Memory B cell (primary cell): ENCODE data around the gene CLIC3.

Source experiments
- ATAC-seq: fragments of 150-1000 bp; cut with Tn5 transposase; 2 replicates; pipeline ENCODE4 v1.10.0; 2021; ENCODE audit warnings: low read depth, mild to moderate bottlenecking, moderate library complexity
- DNase-seq, 2 donors: peaks; one replicate each; pipeline ENCODE4 v3.0.0; 2022; ENCODE audit warnings: low spot score in 2 of 2
- H3K27ac Mint-ChIP-seq: one replicate; pipeline ENCODE4 v1.8.0; 2022; ENCODE audit warnings: mild to moderate bottlenecking, moderate library complexity, mixed read lengths
- H3K27me3 Mint-ChIP-seq: one replicate; pipeline ENCODE4 v1.8.0; 2022; ENCODE audit warnings: mixed read lengths
- H3K36me3 Mint-ChIP-seq: one replicate; pipeline ENCODE4 v1.8.0; 2022; ENCODE audit warnings: mild to moderate bottlenecking, mixed read lengths
- H3K4me1 Mint-ChIP-seq: one replicate; pipeline ENCODE4 v1.8.0; 2022; ENCODE audit warnings: mixed read lengths
- H3K4me3 Mint-ChIP-seq: one replicate; pipeline ENCODE4 v1.8.0; 2022; ENCODE audit warnings: mild to moderate bottlenecking, moderate library complexity, mixed read lengths
- H3K9me3 Mint-ChIP-seq: one replicate; pipeline ENCODE4 v1.8.0; 2022; ENCODE audit warnings: mixed read lengths

Gene CLIC3

DNA sequence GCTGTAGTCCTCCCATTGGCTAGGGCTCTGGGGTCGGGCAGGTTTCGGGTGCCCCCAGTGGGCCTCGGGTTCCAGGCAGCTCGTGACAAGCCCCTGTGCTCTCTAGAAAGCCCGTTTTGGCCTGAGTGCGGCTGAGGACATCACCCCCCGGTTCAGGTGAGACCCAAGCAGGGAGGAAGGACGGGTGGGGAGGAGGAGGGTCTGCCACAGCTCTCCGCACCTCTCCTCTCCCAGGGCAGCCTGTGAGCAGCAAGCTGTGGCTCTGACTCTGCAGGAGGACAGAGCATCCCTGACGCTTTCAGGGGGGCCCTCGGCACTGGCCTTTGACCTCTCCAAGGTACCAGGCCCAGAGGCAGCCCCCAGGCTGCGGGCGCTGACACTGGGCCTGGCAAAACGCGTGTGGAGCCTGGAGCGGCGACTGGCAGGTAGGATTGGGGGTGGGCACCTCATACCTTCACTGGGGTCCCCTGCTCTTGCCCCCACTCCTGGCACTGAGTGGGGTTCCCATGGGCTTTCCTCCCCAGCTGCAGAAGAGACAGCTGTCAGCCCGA lies 3.5 kb downstream of the CLIC3 start:
- Mint-ChIP-seq H3K9me3 (no peaks in the 10 kb centered on the region), H3K27me3 (peaks cover 1% of the 10 kb centered on the region), H3K4me3 (peak overlapping the region; percentile 89), H3K27ac (peak overlapping the region; percentile 90), H3K36me3 (no peaks in the 10 kb centered on the region), H3K4me1 (peaks cover 15% of the 10 kb centered on the region)
- DNase-seq, result no peak
- no peak for ATAC-seq

DNA sequence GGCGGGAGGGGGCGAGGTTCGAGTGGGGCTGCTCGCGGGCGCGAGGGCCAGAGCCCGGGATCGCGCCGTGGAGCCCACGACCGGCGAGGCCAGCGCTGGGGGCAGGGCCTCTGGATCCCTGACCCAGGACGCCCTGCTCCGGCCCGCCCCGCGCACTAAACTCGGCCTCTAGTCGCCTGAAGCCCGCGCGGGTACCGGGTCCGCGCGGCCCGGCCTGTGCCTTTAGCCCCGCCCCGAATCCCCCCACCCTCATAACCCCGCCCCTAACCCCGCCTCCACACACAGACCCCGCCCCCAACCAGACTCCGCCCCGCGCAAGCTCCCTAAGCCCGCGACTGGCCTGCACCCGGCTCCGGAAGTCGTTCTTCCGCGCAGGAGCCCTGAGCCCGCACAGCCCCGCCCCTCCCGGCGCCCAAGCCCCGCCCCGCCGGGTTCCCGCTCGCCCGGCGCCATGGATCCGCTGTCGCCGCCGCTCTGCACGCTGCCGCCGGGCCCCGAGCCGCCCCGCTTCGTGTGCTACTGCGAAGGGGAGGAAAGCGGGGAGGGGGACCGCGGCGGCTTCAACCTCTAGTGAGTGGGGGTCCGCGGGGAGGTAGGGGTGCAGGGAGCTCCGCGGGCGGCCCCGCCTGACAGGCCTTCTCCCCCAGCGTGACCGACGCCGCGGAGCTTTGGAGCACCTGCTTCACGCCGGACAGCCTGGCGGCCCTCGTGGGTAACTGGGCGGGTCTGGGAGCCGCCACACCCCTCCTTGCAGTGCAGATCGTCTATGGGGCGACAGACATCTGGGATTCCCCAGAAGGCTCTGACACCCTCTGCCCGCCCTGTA lies 4.2 kb downstream of the CLIC3 start, which contains the start of gene PAXX:
Gene PAXX, plus strand, starts transcription at position 430 of the 826 bp plus-strand sequence. Its CDS starts 22 bp downstream, at position 452.
- peaks cover 5% of the 10 kb centered on the region for H3K27me3 Mint-ChIP-seq
- DNase-seq (peak; percentile 86 to 92), ATAC-seq (peak; percentile 83)
- H3K4me1 Mint-ChIP-seq, result peaks cover 10% of the 10 kb centered on the region
- no peaks in the 10 kb centered on the region for H3K9me3 Mint-ChIP-seq
- no peaks in the 10 kb centered on the region for H3K36me3 Mint-ChIP-seq
- peak within 1 kb of the TSS; percentile 90 for H3K27ac Mint-ChIP-seq
- peak within 1 kb of the TSS; percentile 89 for H3K4me3 Mint-ChIP-seq

DNA sequence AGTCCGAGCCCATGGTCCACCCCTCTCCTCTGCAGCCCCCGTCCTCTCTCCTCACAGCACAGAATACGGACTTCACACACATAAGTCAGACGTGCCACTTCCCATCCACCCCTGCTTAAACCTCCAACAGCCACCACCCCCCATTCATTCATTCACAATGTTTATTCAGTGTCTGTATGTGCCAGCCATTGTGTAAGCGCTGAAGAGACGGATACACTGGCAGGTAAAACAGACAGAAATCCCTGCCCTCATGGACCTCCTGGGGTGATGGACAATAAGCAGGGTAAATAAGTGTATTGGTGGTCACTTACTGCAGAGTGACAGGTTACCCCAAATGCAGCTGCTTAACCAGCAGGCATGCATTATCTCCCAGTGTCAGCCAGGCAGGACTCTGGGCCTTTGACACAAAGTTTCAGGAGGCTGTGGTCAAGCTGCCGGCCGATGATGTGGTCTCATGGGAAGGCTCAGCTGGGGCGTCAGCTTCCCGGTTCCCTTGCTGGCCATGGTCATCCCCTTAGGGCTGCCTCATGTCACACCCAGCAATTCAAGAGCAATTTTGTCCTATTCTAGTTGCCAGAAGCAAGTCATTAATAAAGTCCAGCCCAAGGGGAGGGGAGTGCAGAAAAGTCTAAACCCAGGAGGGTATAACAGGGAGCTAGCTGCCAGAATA lies 6.0 kb downstream of the CLIC3 start:
- Mint-ChIP-seq H3K36me3 (no peaks in the 10 kb centered on the region), H3K9me3 (no peaks in the 10 kb centered on the region), H3K27me3 (peaks cover 9% of the 10 kb centered on the region), H3K4me3 (peak overlapping the region; percentile 53), H3K4me1 (peaks cover 7% of the 10 kb centered on the region), H3K27ac (no peak overlapping the region)
- DNase-seq, result no peak
- no peak for ATAC-seq

DNA sequence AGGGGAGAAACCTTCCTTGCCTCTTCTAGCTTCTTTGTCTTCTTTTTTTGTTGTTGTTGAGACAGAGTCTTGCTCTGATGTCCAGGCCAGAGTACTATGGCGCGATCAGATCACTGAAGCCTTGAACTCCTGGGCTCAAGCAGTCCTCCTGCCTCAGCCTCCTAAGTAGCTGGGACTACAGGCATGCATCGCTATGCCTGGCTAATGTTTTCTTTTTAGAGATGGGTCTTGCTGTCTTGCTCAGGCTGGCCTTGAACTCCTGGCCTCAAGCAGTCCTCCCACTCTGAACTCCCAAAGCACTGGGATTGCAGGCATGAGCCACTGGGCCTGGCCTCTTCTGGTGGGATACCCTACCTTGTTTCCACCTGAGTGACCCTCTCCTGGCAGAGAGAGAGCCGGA lies 7.5 kb downstream of the CLIC3 start:
- H3K4me3 Mint-ChIP-seq, result no peak overlapping the region
- peaks cover 10% of the 10 kb centered on the region for H3K4me1 Mint-ChIP-seq
- no peak overlapping the region for H3K27ac Mint-ChIP-seq
- DNase-seq, result no peak
- ATAC-seq, result no peak
- no peaks in the 10 kb centered on the region for H3K9me3 Mint-ChIP-seq
- H3K36me3 Mint-ChIP-seq, result peaks cover under 1% of the 10 kb centered on the region
- H3K27me3 Mint-ChIP-seq, result peaks cover 12% of the 10 kb centered on the region

DNA sequence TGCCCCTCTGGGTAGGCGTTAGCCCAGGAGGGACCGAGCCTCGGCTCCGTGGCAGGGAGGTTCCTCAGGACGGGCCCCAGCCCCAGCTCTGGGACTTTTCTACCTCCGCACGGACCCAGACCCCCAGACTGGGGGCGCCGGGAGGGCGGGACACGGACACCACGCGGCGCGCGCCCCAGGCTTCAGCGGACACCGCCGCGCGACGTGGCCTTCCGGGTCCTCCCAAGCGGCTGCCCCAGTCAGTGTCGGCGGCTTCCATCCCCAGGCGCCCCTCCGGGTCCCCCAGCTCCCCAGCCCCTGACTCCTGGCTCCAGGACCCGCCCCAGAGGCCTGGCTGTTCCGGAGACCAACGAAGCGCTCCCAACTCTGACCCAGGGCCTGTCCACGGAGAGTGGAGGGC lies 10.5 kb downstream of the CLIC3 start:
- Mint-ChIP-seq H3K27ac (no peak overlapping the region), H3K4me3 (no peak overlapping the region)
- ATAC-seq, result no peak

DNA sequence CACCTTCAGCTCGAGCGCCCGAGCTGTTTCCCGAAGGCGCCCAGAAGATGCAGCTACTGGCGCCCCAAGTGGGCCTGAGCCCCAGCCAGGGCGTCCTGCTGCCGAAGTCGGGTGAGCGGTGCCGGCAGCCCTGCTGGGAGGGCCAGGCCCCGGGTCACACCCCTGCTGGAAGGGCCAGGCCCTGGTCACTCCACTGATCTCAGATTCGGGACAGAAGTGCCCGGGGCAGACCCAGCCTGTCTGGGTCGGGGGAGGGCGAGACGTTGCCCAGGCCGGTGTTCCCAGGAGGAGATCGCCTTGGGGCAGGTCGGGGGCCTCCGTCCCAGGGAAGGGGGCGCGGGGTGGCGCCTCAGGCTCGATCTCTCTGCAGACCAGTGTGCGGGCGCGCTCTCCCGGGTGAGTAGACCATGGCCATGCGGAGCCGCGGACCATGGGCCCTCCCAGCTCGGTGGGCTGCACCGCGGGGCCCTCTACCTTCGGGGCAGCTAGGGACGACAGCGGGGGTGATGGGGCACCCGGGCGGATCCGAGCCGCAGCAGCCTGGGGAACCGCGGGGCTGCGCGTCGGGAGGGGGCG lies 11.3 kb downstream of the CLIC3 start:
- peaks cover 20% of the 10 kb centered on the region for H3K27me3 Mint-ChIP-seq
- peak; percentile 22 for ATAC-seq

More for the DNA sequence above, 10.5 kb downstream of the CLIC3 start:
- peaks cover 2% of the 10 kb centered on the region for H3K36me3 Mint-ChIP-seq
- H3K4me1 Mint-ChIP-seq, result peaks cover 6% of the 10 kb centered on the region
- DNase-seq, result no peak
- peaks cover 16% of the 10 kb centered on the region for H3K27me3 Mint-ChIP-seq
- H3K9me3 Mint-ChIP-seq, result no peaks in the 10 kb centered on the region

DNA sequence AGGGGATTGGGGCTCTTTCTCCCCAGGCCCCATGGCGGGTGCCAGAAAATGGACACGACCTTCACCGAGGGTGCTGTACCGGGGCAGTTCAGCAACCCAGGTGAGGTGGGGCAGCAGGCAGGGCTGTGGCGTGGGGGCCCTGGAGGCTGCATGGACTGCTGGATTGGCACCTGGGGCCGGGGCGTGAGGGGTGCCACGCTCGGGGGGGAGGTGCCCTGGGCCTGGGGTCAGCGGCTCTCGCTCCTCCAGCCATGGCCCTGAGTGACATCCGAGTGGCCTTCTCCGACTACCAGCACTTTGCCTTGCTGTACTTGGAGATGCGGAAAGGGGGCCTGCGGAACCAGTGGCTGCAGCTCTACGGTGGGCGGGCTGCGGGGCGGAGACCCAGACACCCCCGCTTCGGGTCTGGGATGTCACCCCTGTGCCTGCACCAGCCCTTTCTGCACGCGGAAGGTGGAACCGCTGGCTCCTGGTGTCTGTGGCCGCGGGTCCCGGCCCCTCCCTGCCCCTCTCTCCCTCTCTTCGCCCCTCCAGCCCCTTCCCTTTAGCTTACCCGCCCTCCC lies 11.8 kb downstream of the CLIC3 start:
- no peaks in the 10 kb centered on the region for H3K9me3 Mint-ChIP-seq
- DNase-seq (no peak), ATAC-seq (no peak)
- peaks cover 4% of the 10 kb centered on the region for H3K4me1 Mint-ChIP-seq
- peaks cover 20% of the 10 kb centered on the region for H3K27me3 Mint-ChIP-seq
- no peak overlapping the region for H3K4me3 Mint-ChIP-seq
- no peak overlapping the region for H3K27ac Mint-ChIP-seq
- peaks cover 2% of the 10 kb centered on the region for H3K36me3 Mint-ChIP-seq

More for the DNA sequence above, 11.3 kb downstream of the CLIC3 start:
- no peak for DNase-seq
- no peaks in the 10 kb centered on the region for H3K9me3 Mint-ChIP-seq
- H3K4me1 Mint-ChIP-seq, result peaks cover 4% of the 10 kb centered on the region
- H3K36me3 Mint-ChIP-seq, result peaks cover 2% of the 10 kb centered on the region
- H3K27ac Mint-ChIP-seq, result no peak overlapping the region
- no peak overlapping the region for H3K4me3 Mint-ChIP-seq

DNA sequence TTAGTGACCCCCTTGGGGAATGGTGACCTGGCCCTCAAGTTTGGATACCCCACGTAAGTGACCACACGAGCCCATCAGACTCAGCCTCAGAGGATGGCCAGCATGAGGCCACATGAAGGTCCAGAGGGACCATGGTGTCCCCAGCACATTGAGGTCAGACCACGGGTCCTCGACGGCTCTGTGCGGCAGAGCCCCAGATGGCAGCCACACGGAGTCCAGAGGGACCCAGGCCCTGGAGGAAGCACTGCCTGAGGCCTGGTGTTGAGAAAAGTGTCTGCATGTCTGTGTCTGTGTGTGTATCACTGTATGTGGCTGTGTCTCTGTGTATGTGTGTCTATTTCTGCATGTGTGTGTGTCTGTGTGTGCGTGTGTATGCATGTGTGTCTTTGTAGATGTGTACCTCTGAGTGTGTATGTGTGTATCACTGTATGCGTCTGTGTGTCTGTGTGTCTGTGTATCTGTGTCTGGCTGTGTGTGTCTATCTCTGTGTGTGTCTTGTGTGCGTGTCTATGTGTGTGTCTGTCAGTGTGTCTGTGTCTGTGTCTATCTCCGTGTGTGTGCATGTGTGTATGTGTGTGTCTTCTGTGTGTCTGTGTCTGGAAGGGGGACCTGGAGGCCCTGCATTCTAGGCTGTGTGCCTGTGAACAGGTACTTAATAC lies 12.6 kb downstream of the CLIC3 start:
- peaks cover 20% of the 10 kb centered on the region for H3K27me3 Mint-ChIP-seq

DNA sequence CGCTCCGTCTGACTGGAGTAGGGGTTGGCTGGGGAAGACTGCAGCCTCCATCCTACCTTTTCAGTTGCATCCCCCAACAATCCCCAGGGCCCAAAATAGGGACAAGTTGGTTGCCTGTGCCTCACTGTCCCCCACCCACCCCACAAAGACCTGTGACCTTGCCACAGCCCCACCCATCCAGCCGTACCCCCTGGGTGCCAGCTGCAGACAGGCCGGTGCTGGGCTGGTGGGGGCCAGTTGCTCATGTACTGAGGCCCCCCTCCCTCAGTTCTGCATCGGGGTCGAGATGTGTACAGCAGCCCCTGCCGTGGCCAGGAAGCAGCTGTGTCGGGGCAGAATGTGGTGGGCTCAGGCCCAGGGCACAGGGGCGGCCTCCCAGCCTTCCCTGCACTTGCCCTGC lies 13.2 kb downstream of the CLIC3 start:
- Mint-ChIP-seq H3K27ac (no peak overlapping the region), H3K36me3 (peaks cover 2% of the 10 kb centered on the region), H3K4me3 (no peak overlapping the region), H3K27me3 (peaks cover 20% of the 10 kb centered on the region), H3K9me3 (no peaks in the 10 kb centered on the region), H3K4me1 (peaks cover 4% of the 10 kb centered on the region)
- no peak for ATAC-seq
- no peak for DNase-seq

More for the DNA sequence above, 12.6 kb downstream of the CLIC3 start:
- ATAC-seq, result no peak
- Mint-ChIP-seq H3K4me3 (no peak overlapping the region), H3K27ac (no peak overlapping the region), H3K9me3 (no peaks in the 10 kb centered on the region), H3K36me3 (peaks cover 2% of the 10 kb centered on the region), H3K4me1 (peaks cover 4% of the 10 kb centered on the region)
- DNase-seq, result no peak

DNA sequence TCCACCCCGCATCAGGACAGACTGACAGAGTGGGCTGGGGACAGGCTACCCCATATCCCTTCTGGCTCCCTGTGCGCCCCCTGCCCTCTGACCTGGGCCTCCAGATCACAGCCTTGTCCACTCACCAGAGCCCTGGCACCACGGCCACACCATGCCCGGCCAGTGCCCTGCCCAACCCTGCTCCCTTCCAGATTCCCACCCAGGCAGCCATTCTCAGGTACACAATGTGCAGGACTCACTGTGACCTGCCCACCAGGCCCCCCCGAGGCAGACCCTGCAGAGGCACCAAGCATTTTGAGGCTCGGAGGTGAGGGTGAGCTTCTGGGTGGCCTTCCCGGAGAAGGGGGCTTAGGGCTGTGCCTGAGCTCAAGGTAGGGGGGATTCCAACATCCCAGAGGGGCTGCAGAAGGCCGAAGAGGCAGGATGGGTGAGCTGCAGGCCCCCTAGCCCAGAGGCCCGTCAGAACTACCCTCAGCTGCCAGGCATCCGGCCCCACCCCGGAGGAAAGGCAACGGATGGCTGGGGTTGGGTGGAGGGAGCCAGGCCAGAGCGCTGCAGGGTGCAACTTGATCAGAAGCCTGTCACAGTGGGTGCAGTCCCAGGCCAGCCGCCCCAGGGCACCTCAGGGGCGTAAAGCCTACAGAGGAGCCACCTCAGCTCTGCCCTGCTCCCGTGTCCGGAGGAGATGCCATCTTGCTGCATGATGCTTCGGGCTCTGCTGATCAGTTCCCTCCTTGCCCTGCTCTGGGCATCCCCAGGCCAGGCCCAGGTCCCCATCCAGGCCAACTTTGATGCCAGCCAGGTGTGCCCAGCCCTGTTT lies 13.9 kb downstream of the CLIC3 start, which contains the start of gene LCNL1:
Gene LCNL1, plus strand, starts transcription at position 762 of the 820 bp plus-strand sequence. CDS start 594 bp downstream, outside the sequence.
- peaks cover 17% of the 10 kb centered on the region for H3K27me3 Mint-ChIP-seq

DNA sequence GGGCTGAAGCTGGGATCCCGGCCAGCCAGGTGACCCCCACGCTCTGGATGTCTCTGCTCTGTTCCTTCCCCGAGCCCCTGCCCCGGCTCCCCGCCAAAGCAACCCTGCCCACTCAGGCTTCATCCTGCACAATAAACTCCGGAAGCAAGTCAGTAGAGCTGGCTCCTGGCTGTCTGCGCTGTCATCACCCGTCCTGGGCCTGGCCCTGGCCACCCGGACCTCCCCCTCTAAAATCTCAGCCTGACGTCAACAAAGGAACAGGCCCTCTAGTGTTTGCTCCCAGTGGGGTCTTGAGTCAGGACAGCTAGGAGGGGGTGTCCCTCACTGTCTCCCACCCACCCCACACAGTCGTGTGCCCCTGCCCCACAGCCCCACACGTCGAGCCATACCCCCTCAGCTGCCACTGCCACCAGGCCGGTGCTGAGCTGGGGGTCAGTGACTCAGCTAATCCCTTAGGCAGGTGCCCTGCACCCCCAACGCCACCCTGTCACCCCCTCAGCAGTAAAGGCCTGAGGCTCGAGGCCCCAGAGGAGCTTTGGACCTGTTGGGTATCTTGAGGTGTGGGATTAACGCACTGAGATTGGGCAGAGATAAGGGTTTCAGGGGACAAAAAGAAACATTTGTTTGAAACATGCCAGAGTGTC lies 14.7 kb downstream of the CLIC3 start:
- Mint-ChIP-seq H3K4me3 (no peak overlapping the region), H3K27me3 (peaks cover 16% of the 10 kb centered on the region), H3K4me1 (peaks cover 4% of the 10 kb centered on the region), H3K9me3 (no peaks in the 10 kb centered on the region), H3K36me3 (peaks cover 2% of the 10 kb centered on the region), H3K27ac (no peak overlapping the region)
- no peak for ATAC-seq
- no peak for DNase-seq

More for the DNA sequence above, 13.9 kb downstream of the CLIC3 start, which contains the start of gene LCNL1:
- no peak for DNase-seq
- no peak for ATAC-seq
- no peak within 1 kb of the TSS for H3K27ac Mint-ChIP-seq
- H3K4me1 Mint-ChIP-seq, result peaks cover 4% of the 10 kb centered on the region
- peaks cover 2% of the 10 kb centered on the region for H3K36me3 Mint-ChIP-seq
- no peak within 1 kb of the TSS for H3K4me3 Mint-ChIP-seq
- no peaks in the 10 kb centered on the region for H3K9me3 Mint-ChIP-seq
